ENCODE data around the gene NCEH1.

Gene NCEH1

DNA sequence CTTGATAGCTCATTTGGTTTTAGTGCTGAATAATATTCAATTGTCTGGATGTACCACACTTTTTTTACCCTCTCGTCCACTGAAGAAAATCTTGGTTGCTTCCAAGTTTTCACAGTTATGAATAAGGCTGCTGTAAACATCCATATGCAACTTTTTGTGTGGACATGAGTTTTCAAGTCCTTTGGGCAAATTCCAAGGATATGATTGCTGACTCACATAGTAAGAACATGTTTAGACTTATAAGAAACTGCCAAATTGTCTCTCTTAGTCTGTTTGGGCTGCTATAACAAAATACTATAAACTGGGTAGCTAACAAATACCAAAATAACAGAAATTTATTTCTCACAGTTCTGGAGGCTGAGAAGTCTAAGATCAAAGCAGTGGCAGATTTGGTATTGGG is 128.2 kb downstream of the NCEH1 start:
- Mint-ChIP-seq H3K9me3 (ENCODE audit: low read depth) (no peaks in the 10 kb centered on the region), H3K4me1 (ENCODE audit: low read depth) (peaks cover 84% of the 10 kb centered on the region), H3K27ac (no peak overlapping the region), H3K36me3 (peaks cover 4% of the 10 kb centered on the region), H3K4me3 (no peak overlapping the region), H3K27me3 (no peaks in the 10 kb centered on the region)

DNA sequence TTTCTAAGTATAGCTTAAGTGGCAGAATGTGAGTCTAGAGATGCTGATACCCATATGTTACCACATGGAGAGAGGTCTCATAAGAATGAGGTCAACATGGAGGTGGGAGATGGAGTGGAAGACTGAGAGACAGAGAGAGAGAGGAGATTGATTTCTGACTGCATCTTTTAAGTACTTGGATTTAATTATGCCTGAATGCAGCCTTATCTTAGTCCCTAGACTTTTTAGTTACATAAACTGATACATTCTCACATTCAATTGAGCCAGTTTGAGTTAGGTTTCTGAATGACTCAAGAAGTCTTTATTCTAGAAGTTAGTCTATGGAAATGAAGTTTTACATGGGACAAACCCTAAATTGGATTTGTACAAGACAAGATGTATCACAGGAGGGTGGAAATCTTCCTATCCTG is 129.1 kb downstream of the NCEH1 start:
- Mint-ChIP-seq H3K36me3 (peaks cover 4% of the 10 kb centered on the region), H3K9me3 (ENCODE audit: low read depth) (no peaks in the 10 kb centered on the region), H3K4me3 (no peak overlapping the region), H3K27me3 (no peaks in the 10 kb centered on the region), H3K4me1 (ENCODE audit: low read depth) (peaks cover 87% of the 10 kb centered on the region), H3K27ac (peak overlapping the region; percentile 78)

DNA sequence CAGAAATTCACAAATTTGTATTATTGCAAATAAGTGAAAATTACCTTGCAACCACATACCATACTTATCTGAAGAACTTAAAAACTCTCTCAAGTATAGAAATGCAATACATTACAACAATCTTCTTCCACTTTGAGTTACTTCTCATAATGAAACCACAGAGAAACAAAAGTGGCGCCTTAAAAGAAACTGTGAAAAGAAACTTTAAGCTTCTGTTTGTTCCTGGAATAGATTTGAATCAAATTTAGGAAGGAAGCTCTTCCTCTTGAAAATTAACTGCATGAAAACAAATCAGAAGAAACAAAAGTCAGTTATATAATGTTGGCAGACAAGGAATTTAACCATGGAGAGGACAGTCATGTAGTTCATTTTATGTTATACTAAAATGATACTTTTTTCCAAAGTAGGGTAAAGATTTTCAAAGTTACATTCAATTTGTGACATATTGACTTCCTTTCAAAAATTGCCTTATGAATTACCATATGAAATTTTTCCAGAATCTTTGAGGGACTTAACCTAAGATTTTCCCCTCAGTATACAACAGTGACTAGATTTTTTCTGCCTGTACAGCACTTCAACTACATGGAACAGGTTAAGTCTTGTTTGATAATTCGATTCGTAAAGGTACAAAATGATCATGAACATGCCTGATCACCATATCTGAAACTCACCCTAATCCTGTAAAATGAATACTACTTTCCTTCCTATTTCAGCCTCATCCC is 130.0 kb downstream of the NCEH1 start:
- peaks cover 78% of the 10 kb centered on the region for H3K4me1 Mint-ChIP-seq (ENCODE audit: low read depth)

More for the DNA sequence above, 130.0 kb downstream of the NCEH1 start:
- H3K27me3 Mint-ChIP-seq, result no peaks in the 10 kb centered on the region
- H3K27ac Mint-ChIP-seq, result peak overlapping the region; percentile 78
- H3K36me3 Mint-ChIP-seq, result peaks cover 7% of the 10 kb centered on the region
- no peaks in the 10 kb centered on the region for H3K9me3 Mint-ChIP-seq (ENCODE audit: low read depth)
- peak overlapping the region; percentile 72 for H3K4me3 Mint-ChIP-seq

Measured in activated naive CD8-positive, alpha-beta T cell (primary cell).